Thymus (tissue), 11 donors: ENCODE measurements around the gene AMZ2. TPM values are rescaled to one million over a fixed set of nuclear protein-coding genes. Genes with fewer than 3 reads are reported as not detected.
A peak's percentile ranks its signal among the peaks of the same experiment; 100 is the strongest.
"Not testable (repeated sequence)": the region's sequence is repeated elsewhere in the genome, so short reads cannot be mapped to it uniquely, and the experiment has no call there.

Experiments
- DNase-seq, 9 donors: peaks; one replicate each; pipeline ENCODE4 v3.0.0-alpha.2; 2013; ENCODE audit warnings: low spot score in 9 of 9, low read depth in 6 of 9, missing footprints in 1 of 9
- H3K27ac ChIP-seq, 2 donors: one replicate each; pipeline ENCODE4 v1.5.1; 2013; ENCODE audit warnings: control low read depth in 1 of 2, low read depth in 1 of 2, low read length in 1 of 2, mild to moderate bottlenecking in 1 of 2, moderate library complexity in 1 of 2
- H3K27me3 ChIP-seq, 2 donors: one replicate each; pipeline ENCODE4 v1.5.1; 2013; ENCODE audit warnings: low read length in 1 of 2; ENCODE audit not compliant: control insufficient read depth in 2 of 2, insufficient read depth in 1 of 2
- H3K36me3 ChIP-seq, 2 donors: one replicate each; pipeline ENCODE4 v1.5.1; 2013; ENCODE audit warnings: low read length in 1 of 2, mild to moderate bottlenecking in 1 of 2, moderate library complexity in 1 of 2; ENCODE audit not compliant: control insufficient read depth in 2 of 2, insufficient read depth in 2 of 2
- H3K4me1 ChIP-seq, 2 donors: one replicate each; pipeline ENCODE4 v1.5.1; 2013; ENCODE audit warnings: low read length in 2 of 2; ENCODE audit not compliant: control insufficient read depth in 2 of 2, insufficient read depth in 2 of 2
- H3K4me3 ChIP-seq, 2 donors: one replicate each; pipeline ENCODE4 v1.5.1; 2013; ENCODE audit warnings: low read length in 2 of 2, control low read depth in 1 of 2, mild to moderate bottlenecking in 1 of 2
- H3K9me3 ChIP-seq, 2 donors: one replicate each; pipeline ENCODE4 v1.5.1; 2013; ENCODE audit warnings: low read length in 1 of 2, mild to moderate bottlenecking in 1 of 2; ENCODE audit not compliant: control insufficient read depth in 2 of 2, insufficient read depth in 1 of 2
- WGBS: extraction: QIAGEN DNeasy Blood & Tissue Kit; methylation state at CpG from one replicate; pipeline ENCODE4 v1.1.7; 2013; 5-methylcytosine and 5-hydroxymethylcytosine counted together
- polyA plus RNA-seq: library from polyadenylated mRNA; stranded (reverse); fragments of 200-250 nt; gene quantifications from one replicate; pipeline ENCODE4 v1.2.3, GENCODE V29; 2013
- total RNA-seq: library from RNA; stranded (reverse); fragments of 120-200 nt; gene quantifications from one replicate; pipeline ENCODE4 v1.2.4, GENCODE V29; 2013
- donor health status: healthy.

Gene AMZ2
- total and polyA plus RNA-seq, 2 donors = 64.5 to 112 TPM

- peak overlapping the region; percentile 88 to 90 for H3K27ac ChIP-seq
- WGBS = 8% methylated on average over 3 of the region's 3 CpGs
- peak in 3 of 9 donors; percentile 31 to 79 (median 57) for DNase-seq
- H3K4me3 ChIP-seq = no peak overlapping the region
- H3K27me3 ChIP-seq = no peaks in the 10 kb centered on the region
- no peaks in the 10 kb centered on the region for H3K36me3 ChIP-seq
- H3K4me1 ChIP-seq = peaks cover 22 to 33% of the 10 kb centered on the region in 2 donors
- H3K9me3 ChIP-seq = no peaks in the 10 kb centered on the region
Measured at GRCh38 chr17:68238164-68238870, 9.5 kb upstream of the AMZ2 start.

DNA sequence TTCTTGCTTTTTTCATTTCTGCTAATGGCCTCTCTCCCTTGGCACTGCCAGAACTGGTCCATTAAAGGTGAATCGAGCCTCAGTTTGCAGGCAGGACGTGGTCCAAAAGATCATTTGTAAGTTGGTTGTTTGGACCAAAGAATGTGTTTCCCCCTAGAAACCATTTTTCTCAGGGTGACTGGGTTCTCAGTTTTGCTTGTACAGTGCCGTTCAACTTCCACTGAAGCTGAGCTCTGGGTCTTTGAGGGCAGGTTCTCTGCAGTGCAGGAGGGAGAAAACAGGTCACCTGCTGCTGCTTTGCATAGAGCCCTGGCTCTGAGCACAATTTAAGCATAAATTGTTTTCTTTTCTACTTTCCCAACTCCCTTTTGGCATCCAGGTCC, 9.0 kb upstream of the AMZ2 start:
- peak in 3 of 9 donors; percentile 28 to 68 (median 39) for DNase-seq
- Histone ChIP-seq H3K27me3 (no peaks in the 10 kb centered on the region), H3K4me3 (no peak overlapping the region), H3K9me3 (no peaks in the 10 kb centered on the region), H3K27ac (peak overlapping the region; percentile 88 to 90), H3K36me3 (no peaks in the 10 kb centered on the region), H3K4me1 (peaks cover 22 to 33% of the 10 kb centered on the region in 2 donors)
- 58% methylated on average over 3 of the region's 3 CpGs for WGBS

DNA sequence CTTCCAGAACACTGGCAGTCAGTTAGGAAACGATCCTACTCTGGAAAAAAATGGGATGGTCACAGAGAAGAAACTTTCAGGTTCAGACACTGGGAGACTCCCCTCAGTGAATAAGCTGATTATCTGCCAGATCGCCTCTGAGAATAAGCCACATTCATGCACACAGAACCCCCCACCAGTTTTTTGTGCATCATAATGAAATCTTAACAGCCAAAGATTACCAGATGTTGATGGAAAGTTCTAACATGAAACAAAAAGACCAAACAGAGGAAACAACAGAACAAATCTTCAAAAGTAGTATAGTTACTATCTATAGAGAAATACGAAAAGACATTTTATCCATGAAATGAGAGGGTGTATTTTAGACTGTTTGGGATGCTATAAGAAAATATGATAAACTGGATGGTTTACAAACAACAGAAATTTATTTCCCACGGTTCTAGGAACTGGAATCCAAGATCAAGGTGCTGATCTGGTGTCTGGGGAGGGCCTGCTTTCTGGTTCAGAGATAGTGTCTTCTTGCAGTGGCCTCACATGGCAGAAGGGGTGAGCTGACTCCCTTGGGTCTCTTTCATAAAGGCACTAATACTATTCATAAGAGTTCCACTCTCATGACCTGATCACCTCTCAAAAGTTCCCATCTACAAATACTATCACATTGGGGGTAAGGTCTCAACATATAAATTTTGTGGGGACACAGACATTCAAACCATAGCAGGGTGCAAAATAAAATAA, 8.0 kb upstream of the AMZ2 start:
- H3K27ac ChIP-seq = peak overlapping the region; percentile 31 to 90
- peaks cover 22 to 33% of the 10 kb centered on the region in 2 donors for H3K4me1 ChIP-seq
- no peaks in the 10 kb centered on the region for H3K27me3 ChIP-seq
- H3K4me3 ChIP-seq = no peak overlapping the region
- no peaks in the 10 kb centered on the region for H3K36me3 ChIP-seq
- H3K9me3 ChIP-seq = no peaks in the 10 kb centered on the region
- peak in 1 of 9 donors; percentile 53 for DNase-seq
- 57% methylated on average over 4 of the region's 4 CpGs for WGBS

DNA sequence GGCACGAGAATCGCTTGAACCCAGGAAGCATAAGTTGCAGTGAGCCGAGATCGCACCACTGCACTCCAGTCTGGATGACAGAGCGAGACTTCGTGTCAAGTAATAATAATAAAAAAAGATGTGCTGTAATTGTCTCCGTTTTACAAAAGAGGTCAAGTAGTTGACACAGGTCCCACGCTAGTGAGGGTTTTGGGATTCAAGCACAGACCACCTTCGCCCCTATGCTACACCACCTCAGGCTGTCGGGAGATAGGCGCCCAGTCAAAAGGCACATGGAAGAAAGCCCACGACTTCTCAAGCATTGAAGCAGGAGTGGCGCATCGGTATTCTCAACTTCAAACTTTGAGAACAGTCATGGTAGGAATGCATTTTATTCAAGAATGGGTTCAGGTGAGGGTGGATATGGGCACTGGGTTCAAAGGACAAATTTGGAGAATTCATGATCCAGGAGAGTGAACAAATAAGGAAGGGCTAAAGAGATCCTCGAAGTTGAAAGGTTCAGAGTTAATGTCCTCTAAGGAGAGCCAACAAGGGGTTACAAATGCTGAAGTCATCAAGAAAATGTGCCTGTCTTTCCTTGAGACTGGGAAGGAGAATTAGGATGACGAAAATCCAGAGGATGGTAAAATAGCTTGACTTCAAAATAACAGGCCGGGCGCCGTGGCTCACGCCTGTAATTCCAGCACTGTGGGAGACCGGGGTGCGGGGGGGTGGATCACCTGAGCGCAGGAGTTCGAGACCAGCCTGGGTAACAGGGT, 1.4 kb upstream of the AMZ2 start:
- no peak overlapping the region for H3K4me3 ChIP-seq
- no peak for DNase-seq

GRCh38 chr17:68248199-68248825, 469 bp downstream of the AMZ2 start:
- DNase-seq = no peak
- H3K27ac ChIP-seq = peak overlapping the region; percentile 90 to 92

More for the DNA sequence above, 1.4 kb upstream of the AMZ2 start:
- Histone ChIP-seq H3K4me1 (peaks cover 6 to 21% of the 10 kb centered on the region in 2 donors), H3K36me3 (peaks cover 2 to 4% of the 10 kb centered on the region in 2 donors), H3K27ac (no peak overlapping the region), H3K9me3 (peaks cover 0 to 7% of the 10 kb centered on the region in 2 donors), H3K27me3 (no peaks in the 10 kb centered on the region)
- WGBS = 94% methylated on average over 24 of the region's 24 CpGs

GRCh38 chr17:68248891-68249290, 1.0 kb downstream of the AMZ2 start:
- Histone ChIP-seq H3K4me3 (peak overlapping the region in 1 of 2 donors; percentile 95), H3K4me1 (peaks cover 6 to 27% of the 10 kb centered on the region in 2 donors), H3K36me3 (peaks cover 3 to 4% of the 10 kb centered on the region in 2 donors), H3K27me3 (no peaks in the 10 kb centered on the region), H3K9me3 (peaks cover 0 to 7% of the 10 kb centered on the region in 2 donors), H3K27ac (peak overlapping the region in 1 of 2 donors; percentile 90)
- DNase-seq = no peak
- WGBS = 73% methylated on average over 5 of the region's 5 CpGs

More at GRCh38 chr17:68248199-68248825, 469 bp downstream of the AMZ2 start:
- Histone ChIP-seq H3K4me1 (peaks cover 6 to 21% of the 10 kb centered on the region in 2 donors), H3K9me3 (peaks cover 0 to 7% of the 10 kb centered on the region in 2 donors), H3K4me3 (peak overlapping the region; percentile 86 to 95), H3K36me3 (peaks cover 3 to 4% of the 10 kb centered on the region in 2 donors), H3K27me3 (no peaks in the 10 kb centered on the region)
- WGBS = 6% methylated on average over 19 of the region's 19 CpGs

DNA sequence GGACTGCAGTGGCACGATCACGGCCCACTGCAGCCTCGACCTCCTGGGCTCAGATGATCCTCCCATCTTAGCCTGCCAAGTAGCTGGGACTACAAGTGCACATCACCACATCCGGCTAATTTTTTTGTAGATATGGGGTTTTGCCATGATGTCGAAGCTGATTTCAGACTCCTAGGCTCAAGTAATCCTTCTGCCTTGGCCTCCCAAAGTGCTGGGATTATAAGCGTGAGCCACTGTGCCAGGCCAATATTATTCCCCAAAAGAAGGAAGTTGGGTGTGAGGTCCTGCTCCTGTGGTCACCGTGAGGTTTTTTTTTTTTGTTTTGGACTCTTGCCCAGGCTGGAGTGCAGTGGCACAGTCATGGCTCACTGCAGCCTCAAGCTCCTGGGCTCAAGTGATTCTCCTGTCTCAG, 1.5 kb downstream of the AMZ2 start:
- DNase-seq = no peak
- 75% methylated on average over 7 of the region's 7 CpGs for WGBS
- Histone ChIP-seq H3K36me3 (peaks cover 3 to 4% of the 10 kb centered on the region in 2 donors), H3K4me3 (no peak overlapping the region), H3K27ac (peak overlapping the region in 1 of 2 donors; percentile 42), H3K4me1 (peaks cover 8 to 30% of the 10 kb centered on the region in 2 donors), H3K27me3 (no peaks in the 10 kb centered on the region), H3K9me3 (peaks cover 0 to 7% of the 10 kb centered on the region in 2 donors)

DNA sequence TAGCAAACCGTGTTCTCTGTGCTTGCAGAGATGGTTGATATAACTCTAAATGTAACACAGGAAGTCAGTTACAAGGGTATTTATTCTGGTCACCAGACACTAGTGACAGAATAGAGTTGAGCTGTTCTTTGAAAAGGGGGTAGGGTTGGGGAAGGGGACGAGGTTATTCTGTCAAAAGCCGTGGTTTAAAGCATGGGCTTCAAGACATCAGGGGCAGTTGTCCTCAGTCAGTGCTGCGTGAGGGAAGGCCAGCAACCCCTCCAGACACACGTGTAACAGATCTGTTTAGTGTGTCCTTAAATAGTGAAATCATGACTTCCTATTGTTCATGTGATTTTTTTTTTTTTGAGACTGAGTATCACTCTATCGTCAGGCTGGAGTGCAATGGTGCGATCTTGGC, 5.6 kb downstream of the AMZ2 start:
- not testable (repeated sequence) for H3K27me3 ChIP-seq, DNase-seq, H3K4me3 ChIP-seq, H3K9me3 ChIP-seq
- 46% methylated on average over 7 of the region's 7 CpGs for WGBS
- Histone ChIP-seq H3K27ac (peak overlapping the region; percentile 81 to 88), H3K4me1 (peaks cover 8 to 43% of the 10 kb centered on the region in 2 donors), H3K36me3 (peaks cover 6 to 14% of the 10 kb centered on the region in 2 donors)
